IMR-90 (cell line): Measurements from ENCODE around the gene CLK2. TPM values are rescaled to one million over a fixed set of nuclear protein-coding genes. Genes with fewer than 3 reads are reported as not detected.

ENCODE experiments used
- ATAC-seq: fragments of 200-7000 bp; cut with Tn5 transposase; 2 replicates; pipeline ENCODE4 v1.9.1; 2020; ENCODE audit warnings: low read depth, mild to moderate bottlenecking, moderate library complexity
- BruUV-seq: library from RNA; stranded (reverse); fragments of 400-500 nt; replicated peaks from 2 replicates; lab custom pipeline; 2021; lab: Mats Ljungman, UMichigan
- CTCF ChIA-PET: fragments of 300-600 bp; formaldehyde crosslinking; extraction: SDS; loops from one replicate; lab custom pipeline; 2021; ENCODE audit warnings: antibody characterized with exemption; lab: Yijun Ruan, JAX
- POLR2A ChIA-PET: fragments of 300-600 bp; sonication (Branson Sonifier 250); formaldehyde crosslinking; loops from one replicate; lab custom pipeline; 2022; ENCODE audit warnings: antibody characterized with exemption; ENCODE audit not compliant: unreplicated experiment; lab: Charles Lee
- DNase-seq: peaks from one replicate; pipeline ENCODE4 v3.0.0; 2013
- H2AFZ ChIP-seq: replicated peaks from 2 replicates; pipeline ENCODE3; 2013; ENCODE audit warnings: low read length, mild to moderate bottlenecking; ENCODE audit not compliant: poor library complexity
- H2AK5ac ChIP-seq: 2 replicates; pipeline ENCODE4 v1.6.1; 2013; ENCODE audit warnings: low read depth, low read length, inconsistent platforms
- H2AK9ac ChIP-seq: replicated peaks from 2 replicates; pipeline ENCODE3; 2013; ENCODE audit warnings: mild to moderate bottlenecking, low read depth, low read length, moderate library complexity; ENCODE audit not compliant: poor library complexity
- H2BK120ac ChIP-seq: 2 replicates; pipeline ENCODE4 v1.6.1; 2013; ENCODE audit warnings: low read depth, low read length, inconsistent platforms
- H2BK15ac ChIP-seq: 3 replicates; pipeline ENCODE4 v1.6.1; 2013; ENCODE audit warnings: low read depth, low read length, inconsistent platforms
- H2BK20ac ChIP-seq: 2 replicates; pipeline ENCODE4 v1.6.1; 2013; ENCODE audit warnings: low read depth, mild to moderate bottlenecking, inconsistent platforms, low read length, moderate library complexity
- H2BK5ac ChIP-seq: 2 replicates; pipeline ENCODE4 v1.6.1; 2013; ENCODE audit warnings: mild to moderate bottlenecking, low read depth, low read length, inconsistent platforms; ENCODE audit not compliant: poor library complexity, severe bottlenecking
- H3K14ac ChIP-seq: replicated peaks from 2 replicates; pipeline ENCODE4 v1.6.1; 2013; ENCODE audit warnings: low read depth, low read length, inconsistent platforms
- H3K18ac ChIP-seq: 2 replicates; pipeline ENCODE4 v1.6.1; 2013; ENCODE audit warnings: low read depth, low read length, control low read depth
- H3K23ac ChIP-seq: 2 replicates; pipeline ENCODE4 v1.6.1; 2013; ENCODE audit warnings: low read depth, low read length, inconsistent platforms
- H3K27ac ChIP-seq: 2 replicates; pipeline ENCODE4 v1.5.1; 2013; ENCODE audit warnings: mild to moderate bottlenecking, control low read depth, low read length; ENCODE audit not compliant: insufficient read depth
- H3K27me3 ChIP-seq: 2 replicates; pipeline ENCODE4 v1.6.1; 2013; ENCODE audit warnings: low read length; ENCODE audit not compliant: control insufficient read depth, insufficient read depth
- H3K36me3 ChIP-seq: 2 replicates; pipeline ENCODE4 v1.6.1; 2013; ENCODE audit warnings: low read length, mixed read lengths; ENCODE audit not compliant: control insufficient read depth, insufficient read depth
- H3K4ac ChIP-seq: 2 replicates; pipeline ENCODE4 v1.6.1; 2013; ENCODE audit warnings: low read depth, low read length, inconsistent platforms
- H3K4me1 ChIP-seq: 2 replicates; pipeline ENCODE4 v1.6.1; 2013; ENCODE audit warnings: low read length, mixed read lengths; ENCODE audit not compliant: control insufficient read depth, insufficient read depth
- H3K4me2 ChIP-seq: 2 replicates; pipeline ENCODE4 v1.6.1; 2013; ENCODE audit warnings: low read depth, mild to moderate bottlenecking, control low read depth, low read length, moderate library complexity
- H3K4me3 ChIP-seq: 2 replicates; pipeline ENCODE4 v1.5.1; 2013; ENCODE audit warnings: low read depth, mild to moderate bottlenecking, control low read depth, low read length, moderate library complexity; ENCODE audit not compliant: insufficient read depth
- H3K56ac ChIP-seq: 2 replicates; pipeline ENCODE4 v1.6.1; 2013; ENCODE audit warnings: low read length, inconsistent platforms; ENCODE audit not compliant: insufficient read depth; ENCODE audit errors: extremely low read depth
- H3K79me1 ChIP-seq, 2 experiments: 2 replicates each; pipeline ENCODE4 v1.6.1; 2013; ENCODE audit warnings: low read length in 2 of 2, inconsistent platforms in 1 of 2, low read depth in 1 of 2
- H3K9ac ChIP-seq: 2 replicates; pipeline ENCODE4 v1.6.1; 2013; ENCODE audit warnings: low read depth, low read length, control low read depth
- H3K9me1 ChIP-seq: 2 replicates; pipeline ENCODE4 v1.6.1; 2013; ENCODE audit warnings: low read length, inconsistent platforms; ENCODE audit not compliant: insufficient read depth
- H3K9me3 ChIP-seq: 2 replicates; pipeline ENCODE4 v1.6.1; 2013; ENCODE audit warnings: low read length; ENCODE audit not compliant: control insufficient read depth, insufficient read depth
- H4K20me1 ChIP-seq: 2 replicates; pipeline ENCODE4 v1.6.1; 2013; ENCODE audit warnings: low read length, inconsistent platforms; ENCODE audit not compliant: insufficient read depth
- H4K5ac ChIP-seq: 2 replicates; pipeline ENCODE4 v1.6.1; 2013; ENCODE audit warnings: mild to moderate bottlenecking, low read depth, low read length, control low read depth
- H4K8ac ChIP-seq, 2 experiments: 2 replicates each; pipeline ENCODE4 v1.6.1; 2013; ENCODE audit warnings: low read depth in 2 of 2, low read length in 2 of 2, control low read depth in 1 of 2, inconsistent platforms in 1 of 2
- H4K91ac ChIP-seq: 2 replicates; pipeline ENCODE4 v1.6.1; 2013; ENCODE audit warnings: low read depth, low read length, inconsistent platforms; ENCODE audit not compliant: insufficient read depth
- BHLHE40 ChIP-seq: fragments of 150-350 bp; IDR thresholded peaks from 2 replicates; pipeline ENCODE4 v1.6.1; 2016; ENCODE audit warnings: mild to moderate bottlenecking, low read depth, low read length
- CEBPB ChIP-seq: IDR thresholded peaks from 2 replicates; pipeline ENCODE4 v1.6.1; 2012; ENCODE audit warnings: low read depth, low read length, improper control_type of control experiment
- CHD1 ChIP-seq: IDR thresholded peaks from 2 replicates; pipeline ENCODE4 v1.6.1; 2012; ENCODE audit warnings: low read depth, low read length, improper control_type of control experiment
- CTCF ChIP-seq: conservative IDR thresholded peaks from 2 replicates; pipeline ENCODE4 v1.5.1; 2012; ENCODE audit warnings: mild to moderate bottlenecking, low read depth, low read length, improper control_type of control experiment
- ELK1 ChIP-seq: fragments of 150-350 bp; IDR thresholded peaks from 2 replicates; pipeline ENCODE4 v1.6.1; 2016; ENCODE audit warnings: low read depth, mild to moderate bottlenecking, low read length, moderate library complexity, borderline replicate concordance
- FOS ChIP-seq: fragments of 150-350 bp; IDR thresholded peaks from 2 replicates; pipeline ENCODE4 v1.6.1; 2016; ENCODE audit warnings: low read depth, low read length
- MAFK ChIP-seq: IDR thresholded peaks from 2 replicates; pipeline ENCODE4 v1.6.1; 2012; ENCODE audit warnings: low read depth, low read length, improper control_type of control experiment
- MXI1 ChIP-seq: IDR thresholded peaks from 2 replicates; pipeline ENCODE4 v1.6.1; 2012; ENCODE audit warnings: low read depth, mild to moderate bottlenecking, low read length, moderate library complexity, borderline replicate concordance
- NFE2L2 ChIP-seq: fragments of 150-350 bp; IDR thresholded peaks from 2 replicates; pipeline ENCODE4 v1.6.1; 2016; ENCODE audit warnings: low read depth, mild to moderate bottlenecking, low read length
- RFX5 ChIP-seq: IDR thresholded peaks from 2 replicates; pipeline ENCODE4 v1.8.0; 2012; ENCODE audit warnings: low read depth, mild to moderate bottlenecking, low read length, moderate library complexity
- SMC3 ChIP-seq: fragments of 150-350 bp; IDR thresholded peaks from 2 replicates; pipeline ENCODE4 v1.6.1; 2016; ENCODE audit warnings: low read depth, mild to moderate bottlenecking, antibody characterized with exemption, low read length, moderate library complexity
- USF2 ChIP-seq: fragments of 150-350 bp; IDR thresholded peaks from 2 replicates; pipeline ENCODE4 v1.6.1; 2017; ENCODE audit warnings: mild to moderate bottlenecking, antibody characterized with exemption, low read length, low read depth
- WGBS, 2 experiments: methylation state at CpG; one replicate each; pipeline versions ENCODE4 v1.1.5 to v1.1.7; 2013; ENCODE audit warnings: missing lambda C conversion rate in 2 of 2; ENCODE audit not compliant: insufficient read length in 1 of 2; ENCODE audit errors: extremely low coverage in 2 of 2; 5-methylcytosine and 5-hydroxymethylcytosine counted together
- dilution Hi-C: fragments of 300-500 bp; cut with HindIII; formaldehyde crosslinking; loops from one replicate; pipeline ENCODE4 v1.14.3; 2018; ENCODE audit warnings: low sequenced_read_pairs; ENCODE audit not compliant: unreplicated experiment
- in situ Hi-C: fragments of 300-500 bp; cut with MboI; formaldehyde crosslinking; loops from 3 replicates; pipeline ENCODE4 v1.14.3; 2019; ENCODE audit warnings: low sequenced_read_pairs, inconsistent platforms, mixed read lengths
- intact Hi-C: fragments of 100-400 bp; cut with micrococcal nuclease; formaldehyde crosslinking; loops from 2 replicates; pipeline ENCODE4 v1.10.0; 2022
- polyA plus RNA-seq, 3 experiments: library from polyadenylated mRNA; depleted of rRNA; stranded (reverse); fragments of >200 nt; gene quantifications; 2 replicates each; pipeline ENCODE4 v1.2.3, GENCODE V29; 2012; ENCODE audit warnings: low replicate concordance in 1 of 3
- total RNA-seq: library from RNA; depleted of rRNA; stranded (reverse); fragments of >200 nt; gene quantifications from 2 replicates; pipeline ENCODE4 v1.2.3, GENCODE V29; 2012

The CLK2 gene
- total and polyA plus RNA-seq, 2 of the 4 experiments (the other 2 are of a cell fraction): 19.7 to 61.2 TPM

DNA sequence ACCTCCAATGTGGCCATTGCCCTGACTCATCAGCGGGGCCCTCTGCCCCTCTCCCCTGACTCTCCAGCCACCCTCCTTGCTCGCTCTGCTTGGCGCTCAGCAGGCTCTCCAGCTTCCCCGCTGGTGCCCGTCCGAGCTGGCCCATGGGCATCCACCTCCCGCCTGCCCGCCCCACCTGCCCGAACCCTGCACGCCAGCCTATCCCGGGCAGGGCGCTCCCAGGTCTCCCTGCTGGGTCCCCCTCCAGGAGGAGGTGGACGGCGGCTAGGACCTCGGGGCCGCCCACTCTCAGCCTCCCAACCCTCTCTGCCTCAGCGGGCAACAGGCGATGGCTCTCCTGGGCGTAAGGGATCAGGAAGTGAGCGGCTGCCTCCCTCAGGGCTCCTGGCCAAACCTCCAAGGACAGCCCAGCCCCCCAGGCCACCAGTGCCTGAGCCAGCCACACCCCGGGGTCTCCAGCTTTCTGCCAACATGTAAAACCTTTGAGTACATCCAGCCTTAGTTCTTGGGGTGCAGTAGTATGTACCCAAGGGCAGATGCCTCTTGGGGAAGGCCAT, 14.8 kb upstream of the CLK2 start:
- Histone ChIP-seq H3K23ac (no peak overlapping the region), H3K4me2 (no peak overlapping the region), H3K79me1 (no peaks in the 10 kb centered on the region), H3K14ac (no peak overlapping the region), H4K5ac (no peak overlapping the region), H3K27ac (no peak overlapping the region), H2BK20ac (no peak overlapping the region), H3K36me3 (no peaks in the 10 kb centered on the region), H2AK9ac (no peak overlapping the region), H3K9ac (no peak overlapping the region), H3K18ac (no peak overlapping the region), H3K4me3 (no peak overlapping the region), H3K9me3 (no peaks in the 10 kb centered on the region), H2BK5ac (no peak overlapping the region), H3K4me1 (no peaks in the 10 kb centered on the region), H4K20me1 (no peaks in the 10 kb centered on the region), H4K8ac (no peak overlapping the region), H2AFZ (no peak overlapping the region), H3K56ac (no peak overlapping the region), H3K4ac (no peak overlapping the region), H4K91ac (no peak overlapping the region), H3K27me3 (peaks cover 15% of the 10 kb centered on the region), H2BK15ac (no peak overlapping the region), H2AK5ac (no peak overlapping the region), H2BK120ac (no peak overlapping the region), H3K9me1 (0 out of 2 replicates have a peak, but pooled peaks cover 3% of the 10 kb centered on the region)
- 96% methylated on average over 7 of the region's 21 CpGs; no CpG with 5 or more reads in 1 of the 2 experiments for WGBS, 2 experiments
- ATAC-seq: no peak
- DNase-seq: no peak
- no TSS peak for BruUV-seq
- intact Hi-C loops (no loop called here), in situ Hi-C loops (no loop called here), dilution Hi-C loops (no loop called here)
- ChIA-PET POLR2A (no interaction called here), CTCF (no interaction called here)
- no peak for TF ChIP-seq MXI1
- no peak for TF ChIP-seq ELK1
- TF ChIP-seq CHD1: no peak
- no peak for TF ChIP-seq BHLHE40
- no peak for TF ChIP-seq SMC3
- no peak for TF ChIP-seq FOS
- no peak for TF ChIP-seq RFX5
- no peak for TF ChIP-seq CTCF
- no peak for TF ChIP-seq CEBPB
- no peak for TF ChIP-seq USF2
- TF ChIP-seq MAFK: no peak
- TF ChIP-seq NFE2L2: no peak
